Breast epithelium (tissue), 3 donors: Measurements from ENCODE around the gene FGF4.

Experiments used
- POLR2A ChIP-seq: fragments of 450-650 bp; IDR thresholded peaks from one replicate; pipeline ENCODE4 v1.6.1; 2016; ENCODE audit warnings: antibody characterized with exemption, mild to moderate bottlenecking, moderate library complexity
- TF ChIP-seq, protein P1 (sequence below), 3 donors: fragments of 450-650 bp; IDR thresholded peaks; one replicate each; pipeline ENCODE4 v1.5.1; 2016 to 2017; ENCODE audit warnings: antibody characterized with exemption in 3 of 3, mild to moderate bottlenecking in 3 of 3, moderate library complexity in 3 of 3

DNA sequence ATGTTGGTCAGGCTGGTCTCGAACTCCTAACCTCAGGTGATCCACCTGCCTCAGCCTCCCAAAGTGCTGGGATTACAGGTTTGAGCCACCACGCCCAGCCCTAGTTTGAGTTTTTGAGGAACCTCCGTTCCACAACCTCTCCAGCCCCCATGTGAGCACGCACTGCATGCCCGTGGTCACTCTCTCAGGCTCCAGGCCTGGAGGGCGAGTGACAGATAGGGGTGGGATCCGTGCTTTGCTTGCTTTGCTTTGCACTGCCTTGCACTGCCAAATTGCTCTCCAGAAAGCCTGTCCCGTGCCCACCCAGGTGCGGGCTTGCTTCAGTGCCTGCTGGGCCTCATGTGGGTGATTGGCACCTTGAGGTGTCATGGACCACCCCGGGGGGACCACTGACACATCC lies 29.9 kb downstream of the FGF4 start:
- TF ChIP-seq, protein P1, sequence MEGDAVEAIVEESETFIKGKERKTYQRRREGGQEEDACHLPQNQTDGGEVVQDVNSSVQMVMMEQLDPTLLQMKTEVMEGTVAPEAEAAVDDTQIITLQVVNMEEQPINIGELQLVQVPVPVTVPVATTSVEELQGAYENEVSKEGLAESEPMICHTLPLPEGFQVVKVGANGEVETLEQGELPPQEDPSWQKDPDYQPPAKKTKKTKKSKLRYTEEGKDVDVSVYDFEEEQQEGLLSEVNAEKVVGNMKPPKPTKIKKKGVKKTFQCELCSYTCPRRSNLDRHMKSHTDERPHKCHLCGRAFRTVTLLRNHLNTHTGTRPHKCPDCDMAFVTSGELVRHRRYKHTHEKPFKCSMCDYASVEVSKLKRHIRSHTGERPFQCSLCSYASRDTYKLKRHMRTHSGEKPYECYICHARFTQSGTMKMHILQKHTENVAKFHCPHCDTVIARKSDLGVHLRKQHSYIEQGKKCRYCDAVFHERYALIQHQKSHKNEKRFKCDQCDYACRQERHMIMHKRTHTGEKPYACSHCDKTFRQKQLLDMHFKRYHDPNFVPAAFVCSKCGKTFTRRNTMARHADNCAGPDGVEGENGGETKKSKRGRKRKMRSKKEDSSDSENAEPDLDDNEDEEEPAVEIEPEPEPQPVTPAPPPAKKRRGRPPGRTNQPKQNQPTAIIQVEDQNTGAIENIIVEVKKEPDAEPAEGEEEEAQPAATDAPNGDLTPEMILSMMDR (IDR thresholded peaks at IDR 0.05): no peak
- TF ChIP-seq POLR2A: no peak
